ENCODE data around the gene SEC14L5. TPM values are rescaled to one million over a fixed set of nuclear protein-coding genes. Genes with fewer than 3 reads are reported as not detected.

Gene SEC14L5
- polyA plus RNA-seq, 3 donors, result 0.03 TPM; not detected in 2

- H3K27ac ChIP-seq (ENCODE audit: low read depth in 1 of 2, low read length in 2 of 2), result no peak overlapping the region
These were observed 107.2 kb downstream of the SEC14L5 start for GRCh38 chr16:5065326-5065725.

GRCh38 chr16:5065813-5066212 lies 107.7 kb downstream of the SEC14L5 start, which contains the start of gene C16orf89:
Gene C16orf89 (minus strand): TSS chr16:5065956. CDS start chr16:5065908, 48 bp downstream.
- peaks cover 2 to 12% (median 8%) of the 10 kb centered on the region in 3 donors for H3K27me3 Mint-ChIP-seq (ENCODE audit: low read depth in 3 of 3)
- no peaks in the 10 kb centered on the region for H3K36me3 Mint-ChIP-seq
- no peak within 1 kb of the TSS for H3K4me3 ChIP-seq (replicated peaks in 1 of 3; ENCODE audit: low read depth in 2 of 3, low read length in 3 of 3)
- no peak within 1 kb of the TSS for H3K27ac ChIP-seq (ENCODE audit: low read depth in 1 of 2, low read length in 2 of 2)
- no peaks in the 10 kb centered on the region for H4K20me1 ChIP-seq (ENCODE audit: insufficient read depth, low read length)
- H2AFZ ChIP-seq (ENCODE audit: insufficient read depth, low read depth, low read length, poor library complexity, severe bottlenecking), result peak within 1 kb of the TSS; percentile 29
- peaks cover 3% of the 10 kb centered on the region for H3K4me1 Mint-ChIP-seq
- peaks cover 0 to 3% (median 0%) of the 10 kb centered on the region in 7 donors for H3K9me3 Mint-ChIP-seq
- H3K27ac Mint-ChIP-seq, result peak within 1 kb of the TSS in 1 of 7 donors; percentile 18
- WGBS (ENCODE audit: insufficient coverage), result 95% methylated on average over 5 of the region's 10 CpGs
- TF ChIP-seq CTCF (IDR thresholded peaks at IDR 0.05), result no peak
- no peaks in the 10 kb centered on the region for H3K79me2 ChIP-seq (ENCODE audit: insufficient read depth, low read length)
- H3K9me3 ChIP-seq (replicated peaks in 1 of 2; ENCODE audit: control insufficient read depth in 1 of 2, insufficient read depth in 1 of 2, low read length in 2 of 2), result no peaks in the 10 kb centered on the region
- intact Hi-C loops (cut with micrococcal nuclease), result no loop called here
- no peak within 1 kb of the TSS for H3K9ac ChIP-seq (ENCODE audit: insufficient read depth, low read length, poor library complexity, severe bottlenecking)
- H3K4me1 ChIP-seq (ENCODE audit: control insufficient read depth in 1 of 2, insufficient read depth in 2 of 2, low read length in 2 of 2), result no peaks in the 10 kb centered on the region
- no peaks in the 10 kb centered on the region for H3K27me3 ChIP-seq (ENCODE audit: control insufficient read depth in 2 of 2, insufficient read depth in 2 of 2, low read length in 2 of 2)
- H3K4me2 ChIP-seq (replicated peaks; ENCODE audit: extremely low read depth, low read length, poor library complexity, severe bottlenecking), result no peak within 1 kb of the TSS
- no peaks in the 10 kb centered on the region for H3K36me3 ChIP-seq (replicated peaks in 1 of 2; ENCODE audit: control insufficient read depth in 1 of 2, insufficient read depth in 2 of 2, low read length in 2 of 2)
- no peak within 1 kb of the TSS for H3K4me3 Mint-ChIP-seq
- DNase-seq, result no peak

More at GRCh38 chr16:5065326-5065725, 107.2 kb downstream of the SEC14L5 start:
- intact Hi-C loops (cut with micrococcal nuclease), result no loop called here
- no peaks in the 10 kb centered on the region for H3K4me1 ChIP-seq (ENCODE audit: control insufficient read depth in 1 of 2, insufficient read depth in 2 of 2, low read length in 2 of 2)
- H3K4me3 Mint-ChIP-seq, result no peak overlapping the region
- WGBS (ENCODE audit: insufficient coverage), result 76% methylated on average over 5 of the region's 8 CpGs
- no peaks in the 10 kb centered on the region for H3K36me3 ChIP-seq (replicated peaks in 1 of 2; ENCODE audit: control insufficient read depth in 1 of 2, insufficient read depth in 2 of 2, low read length in 2 of 2)
- H3K79me2 ChIP-seq (ENCODE audit: insufficient read depth, low read length), result no peaks in the 10 kb centered on the region
- no peak overlapping the region for H2AFZ ChIP-seq (ENCODE audit: insufficient read depth, low read depth, low read length, poor library complexity, severe bottlenecking)
- no peak for DNase-seq
- H3K4me2 ChIP-seq (replicated peaks; ENCODE audit: extremely low read depth, low read length, poor library complexity, severe bottlenecking), result no peak overlapping the region
- H3K4me1 Mint-ChIP-seq, result peaks cover 3% of the 10 kb centered on the region
- no peaks in the 10 kb centered on the region for H4K20me1 ChIP-seq (ENCODE audit: insufficient read depth, low read length)
- H3K27me3 ChIP-seq (ENCODE audit: control insufficient read depth in 2 of 2, insufficient read depth in 2 of 2, low read length in 2 of 2), result no peaks in the 10 kb centered on the region
- H3K27ac Mint-ChIP-seq, result no peak overlapping the region
- peaks cover 2 to 12% (median 8%) of the 10 kb centered on the region in 3 donors for H3K27me3 Mint-ChIP-seq (ENCODE audit: low read depth in 3 of 3)
- no peak for TF ChIP-seq CTCF (IDR thresholded peaks at IDR 0.05)
- no peaks in the 10 kb centered on the region for H3K9me3 ChIP-seq (replicated peaks in 1 of 2; ENCODE audit: control insufficient read depth in 1 of 2, insufficient read depth in 1 of 2, low read length in 2 of 2)
- no peak overlapping the region for H3K4me3 ChIP-seq (replicated peaks in 1 of 3; ENCODE audit: low read depth in 2 of 3, low read length in 3 of 3)
- H3K9me3 Mint-ChIP-seq, result no peaks in the 10 kb centered on the region
- H3K9ac ChIP-seq (ENCODE audit: insufficient read depth, low read length, poor library complexity, severe bottlenecking), result no peak overlapping the region
- H3K36me3 Mint-ChIP-seq, result no peaks in the 10 kb centered on the region

Measured in CD14-positive monocyte (primary cell).